SK-N-SH (cell line): ENCODE measurements around the gene PRM3. TPM values are rescaled to one million over a fixed set of nuclear protein-coding genes. Genes with fewer than 3 reads are reported as not detected.

Experiments used
- CTCF ChIA-PET: fragments of 300-600, 350-600 bp; formaldehyde crosslinking; extraction: SDS; loops from one replicate; lab custom pipeline; 2021; lab: Yijun Ruan, JAX
- POLR2A ChIA-PET: fragments of 350-600 bp; sonication (Branson Sonifier 250); formaldehyde crosslinking; extraction: SDS; loops from one replicate; lab custom pipeline; 2020; ENCODE audit warnings: antibody characterized with exemption, inconsistent platforms; lab: Yijun Ruan, JAX
- DNase-seq: peaks from one replicate; pipeline ENCODE4 v3.0.0; 2012
- H2AFZ ChIP-seq: fragments of 200-600 bp; sonication (generic); 2 replicates; pipeline ENCODE4 v1.8.1; 2016; ENCODE audit warnings: antibody characterized with exemption, mild to moderate bottlenecking, low read depth
- H3F3A ChIP-seq: fragments of 200-600 bp; sonication (generic); replicated peaks from 2 replicates; pipeline ENCODE3; 2016; ENCODE audit warnings: antibody characterized with exemption, mild to moderate bottlenecking; ENCODE audit not compliant: insufficient read depth
- H3K27ac ChIP-seq, 2 experiments: fragments of 200-500 bp in 1 of 2; fragments of 200-600 bp in 1 of 2; sonication (Bioruptor generic) in 1 of 2; sonication (generic), shearing (Covaris generic) in 1 of 2; 2 replicates each; pipeline versions ENCODE4 v1.5.1 to v1.6.1; 2014 to 2016; ENCODE audit warnings: low read depth in 2 of 2, inconsistent platforms in 1 of 2, low read length in 1 of 2, mild to moderate bottlenecking in 1 of 2, mixed read lengths in 1 of 2
- H3K27me3 ChIP-seq: fragments of 200-600 bp; sonication (generic), shearing (Covaris generic); 2 replicates; pipeline ENCODE4 v1.6.1; 2016; ENCODE audit warnings: mixed run types; ENCODE audit not compliant: insufficient read depth
- H3K36me3 ChIP-seq, 2 experiments: fragments of 200-500 bp in 1 of 2; fragments of 200-600 bp in 1 of 2; sonication (Bioruptor generic) in 1 of 2; sonication (generic) in 1 of 2; replicated peaks in 1 of 2; 2 replicates each; pipeline versions ENCODE3 to v1.5.1; 2014 to 2016; ENCODE audit warnings: low read length in 1 of 2, mild to moderate bottlenecking in 1 of 2; ENCODE audit not compliant: insufficient read depth in 2 of 2, control insufficient read depth in 1 of 2
- H3K4me1 ChIP-seq, 2 experiments: fragments of 200-500 bp in 1 of 2; fragments of 200-600 bp in 1 of 2; sonication (Bioruptor generic) in 1 of 2; sonication (generic), shearing (Covaris generic) in 1 of 2; 2 replicates each; pipeline versions ENCODE4 v1.5.1 to v1.6.1; 2014 to 2016; ENCODE audit warnings: low read depth in 1 of 2, low read length in 1 of 2, mixed run types in 1 of 2; ENCODE audit not compliant: insufficient read depth in 2 of 2, control insufficient read depth in 1 of 2
- H3K4me2 ChIP-seq: fragments of 200-600 bp; sonication (generic), shearing (Covaris generic); 2 replicates; pipeline ENCODE4 v1.6.1; 2017; ENCODE audit warnings: mixed run types
- H3K4me3 ChIP-seq, 2 experiments: fragments of 200-500 bp in 1 of 2; fragments of 200-600 bp in 1 of 2; sonication (Bioruptor generic) in 1 of 2; sonication (generic), shearing (Covaris generic) in 1 of 2; 2 replicates each; pipeline versions ENCODE4 v1.5.1 to v1.8.1; 2014 to 2016; ENCODE audit warnings: low read depth in 2 of 2, inconsistent platforms in 1 of 2, low read length in 1 of 2, mild to moderate bottlenecking in 1 of 2, mixed read lengths in 1 of 2, moderate library complexity in 1 of 2
- H3K79me2 ChIP-seq: fragments of 200-600 bp; sonication (generic); 2 replicates; pipeline ENCODE4 v1.8.1; 2017; ENCODE audit warnings: mild to moderate bottlenecking; ENCODE audit not compliant: insufficient read depth
- H3K9ac ChIP-seq: fragments of 200-600 bp; sonication (generic); 2 replicates; pipeline ENCODE4 v1.6.1; 2017; ENCODE audit warnings: mixed run types
- H3K9me2 ChIP-seq: fragments of 200-600 bp; sonication (generic); 2 replicates; pipeline ENCODE4 v1.6.1; 2017; ENCODE audit warnings: mixed run types
- H3K9me3 ChIP-seq: fragments of 200-600 bp; sonication (generic); 2 replicates; pipeline ENCODE4 v1.6.1; 2017; ENCODE audit warnings: mixed run types, mild to moderate bottlenecking, moderate library complexity
- H4K20me1 ChIP-seq: fragments of 200-600 bp; sonication (generic); 2 replicates; pipeline ENCODE4 v1.6.1; 2017; ENCODE audit warnings: mild to moderate bottlenecking, mixed run types; ENCODE audit not compliant: insufficient read depth
- CHD2 ChIP-seq: fragments of 150-350 bp; IDR thresholded peaks from 2 replicates; pipeline ENCODE4 v1.6.1; 2018; ENCODE audit warnings: low read length; ENCODE audit not compliant: partially characterized antibody
- EZH2phosphoT487 ChIP-seq: fragments of 200-600 bp; sonication (generic); IDR thresholded peaks from 2 replicates; pipeline ENCODE4 v1.6.1; 2017; ENCODE audit warnings: low read depth, mixed run types, mild to moderate bottlenecking, antibody characterized with exemption, moderate library complexity, borderline replicate concordance
- FOXJ3 ChIP-seq: sonication (generic); formaldehyde crosslinking; IDR thresholded peaks from 2 replicates; pipeline ENCODE4 v1.5.1; 2020; ENCODE audit warnings: mild to moderate bottlenecking, missing genetic modification reagents
- FOXM1 ChIP-seq: IDR thresholded peaks from 2 replicates; pipeline ENCODE4 v1.4.0; 2012; ENCODE audit warnings: low read depth, mild to moderate bottlenecking
- IRF3 ChIP-seq: fragments of 150-350 bp; IDR thresholded peaks from 2 replicates; pipeline ENCODE4 v1.6.1; 2016; ENCODE audit warnings: mild to moderate bottlenecking, low read depth, low read length
- MEF2A ChIP-seq: IDR thresholded peaks from 2 replicates; pipeline ENCODE4 v1.4.0; 2012; ENCODE audit warnings: low read depth, borderline replicate concordance
- POLR2AphosphoS5 ChIP-seq: IDR thresholded peaks from 2 replicates; pipeline ENCODE4 v1.6.1; 2012; ENCODE audit warnings: low read depth, low read length
- RCOR1 ChIP-seq: fragments of 150-350 bp; IDR thresholded peaks from 2 replicates; pipeline ENCODE4 v1.6.1; 2017; ENCODE audit warnings: antibody characterized with exemption, low read length
- SMC3 ChIP-seq: IDR thresholded peaks from 2 replicates; pipeline ENCODE4 v1.6.1; 2012; ENCODE audit warnings: low read depth, low read length, improper control_type of control experiment
- YY1 ChIP-seq: IDR thresholded peaks from 2 replicates; pipeline ENCODE4 v1.4.0; 2012; ENCODE audit warnings: low read depth, mild to moderate bottlenecking
- ZBTB33 ChIP-seq: IDR thresholded peaks from 2 replicates; pipeline ENCODE4 v1.4.0; 2012; ENCODE audit warnings: low read depth, borderline replicate concordance
- WGBS: methylation state at CpG from one replicate; pipeline ENCODE4 v1.1.6; 2017; ENCODE audit warnings: low lambda C conversion rate; 5-methylcytosine and 5-hydroxymethylcytosine counted together
- polyA plus RNA-seq, 3 experiments: library from polyadenylated mRNA; depleted of rRNA; stranded (reverse); fragments of >200 nt; gene quantifications; 2 replicates each; pipeline ENCODE4 v1.2.3, GENCODE V29; 2012
- TF ChIP-seq, protein P1 (sequence below): IDR thresholded peaks from 2 replicates; pipeline ENCODE4; 2012
- TF ChIP-seq, protein P2 (sequence below): IDR thresholded peaks from 2 replicates; pipeline ENCODE4 v1.4.0; 2012; ENCODE audit warnings: low read depth, borderline replicate concordance

The PRM3 gene
- polyA plus RNA-seq, 1 of the 3 experiments (the other 2 are of a cell fraction) = not detected

- TF ChIP-seq FOXJ3 (no peak), CHD2 (no peak), ZBTB33 (no peak), FOXM1 (no peak), SMC3 (no peak), EZH2phosphoT487 (no peak), IRF3 (no peak), MEF2A (no peak), RCOR1 (no peak), YY1 (no peak), POLR2AphosphoS5 (no peak)
- TF ChIP-seq, protein P1, sequence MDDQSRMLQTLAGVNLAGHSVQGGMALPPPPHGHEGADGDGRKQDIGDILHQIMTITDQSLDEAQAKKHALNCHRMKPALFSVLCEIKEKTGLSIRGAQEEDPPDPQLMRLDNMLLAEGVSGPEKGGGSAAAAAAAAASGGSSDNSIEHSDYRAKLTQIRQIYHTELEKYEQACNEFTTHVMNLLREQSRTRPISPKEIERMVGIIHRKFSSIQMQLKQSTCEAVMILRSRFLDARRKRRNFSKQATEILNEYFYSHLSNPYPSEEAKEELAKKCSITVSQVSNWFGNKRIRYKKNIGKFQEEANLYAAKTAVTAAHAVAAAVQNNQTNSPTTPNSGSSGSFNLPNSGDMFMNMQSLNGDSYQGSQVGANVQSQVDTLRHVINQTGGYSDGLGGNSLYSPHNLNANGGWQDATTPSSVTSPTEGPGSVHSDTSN = no peak
- TF ChIP-seq, protein P2, sequence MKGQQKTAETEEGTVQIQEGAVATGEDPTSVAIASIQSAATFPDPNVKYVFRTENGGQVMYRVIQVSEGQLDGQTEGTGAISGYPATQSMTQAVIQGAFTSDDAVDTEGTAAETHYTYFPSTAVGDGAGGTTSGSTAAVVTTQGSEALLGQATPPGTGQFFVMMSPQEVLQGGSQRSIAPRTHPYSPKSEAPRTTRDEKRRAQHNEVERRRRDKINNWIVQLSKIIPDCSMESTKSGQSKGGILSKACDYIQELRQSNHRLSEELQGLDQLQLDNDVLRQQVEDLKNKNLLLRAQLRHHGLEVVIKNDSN = no peak
- TF ChIP-seq, all 33 proteins: peak for 0
- H3K27ac ChIP-seq = no peak overlapping the region
- WGBS = 88% methylated on average over 5 of the region's 5 CpGs
- no peaks in the 10 kb centered on the region for H3K4me1 ChIP-seq
- no peaks in the 10 kb centered on the region for H4K20me1 ChIP-seq
- H3F3A ChIP-seq = no peaks in the 10 kb centered on the region
- no peak for DNase-seq
- no peak overlapping the region for H2AFZ ChIP-seq
- no peak overlapping the region for H3K4me3 ChIP-seq
- POLR2A ChIA-PET = no interaction called here
- no peaks in the 10 kb centered on the region for H3K9me2 ChIP-seq
- H3K27me3 ChIP-seq = no peaks in the 10 kb centered on the region
- H3K79me2 ChIP-seq = no peaks in the 10 kb centered on the region
- CTCF ChIA-PET = interaction anchor here (3.8 kb wide), 1 partner anchor 15 kb away, joined by 16 read pairs; the partner anchor contains the start of gene SOCS1
- H3K36me3 ChIP-seq = no peaks in the 10 kb centered on the region
- H3K9ac ChIP-seq = no peak overlapping the region
- H3K4me2 ChIP-seq = no peak overlapping the region
- H3K9me3 ChIP-seq = no peaks in the 10 kb centered on the region
These were observed 31.8 kb downstream of the PRM3 start for GRCh38 chr16:11241480-11242204.
